Anterior cingulate cortex (tissue), 58 donors: Measurements from ENCODE around the gene TEX52.

Experiments
- DNase-seq, 58 donors: peaks; one replicate each; lab custom pipeline; 2025; lab: John Stamatoyannopoulos, UW

Gene TEX52

DNA sequence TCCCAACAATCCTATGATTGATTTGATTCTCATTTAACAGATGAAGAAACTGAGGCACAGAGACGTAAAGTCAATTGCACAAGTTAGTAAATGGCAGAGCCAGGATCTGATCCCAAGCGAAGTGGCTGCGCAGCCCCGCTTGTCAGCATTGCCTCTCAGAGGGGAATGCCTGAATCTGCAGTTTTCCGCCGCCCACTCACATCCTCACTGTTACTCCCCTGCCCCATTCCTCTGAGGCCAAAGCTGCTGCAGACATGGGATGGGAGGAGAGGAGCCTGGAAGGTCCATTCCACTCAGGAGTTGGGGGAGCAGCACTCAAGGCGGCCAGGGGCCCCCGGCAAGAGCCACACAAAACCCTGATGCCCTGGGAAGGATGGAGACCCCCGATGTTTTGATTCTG is 23.0 kb downstream of the TEX52 start:
- DNase-seq: peak in 1 of 58 donors; percentile 2

DNA sequence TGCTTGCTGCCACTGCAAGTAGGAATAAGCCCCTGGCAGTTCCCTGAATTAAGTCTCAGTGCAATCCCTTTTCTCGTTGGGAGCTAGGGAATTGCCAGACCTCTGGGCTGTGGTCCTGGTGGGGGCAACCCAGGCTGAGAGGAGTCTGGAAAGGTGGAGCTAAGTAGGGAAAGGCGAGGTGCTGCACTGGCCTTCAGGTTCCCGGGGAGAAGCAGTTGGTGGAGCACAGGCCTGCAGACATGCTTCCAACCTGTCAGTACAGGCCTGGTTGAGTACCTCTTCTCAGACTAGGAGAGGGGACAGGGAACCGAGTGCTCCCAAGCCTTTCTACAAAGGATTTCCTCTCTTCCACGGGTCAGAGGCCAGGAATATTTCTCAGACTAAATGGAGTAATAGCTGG is 23.5 kb downstream of the TEX52 start:
- DNase-seq: no peak

DNA sequence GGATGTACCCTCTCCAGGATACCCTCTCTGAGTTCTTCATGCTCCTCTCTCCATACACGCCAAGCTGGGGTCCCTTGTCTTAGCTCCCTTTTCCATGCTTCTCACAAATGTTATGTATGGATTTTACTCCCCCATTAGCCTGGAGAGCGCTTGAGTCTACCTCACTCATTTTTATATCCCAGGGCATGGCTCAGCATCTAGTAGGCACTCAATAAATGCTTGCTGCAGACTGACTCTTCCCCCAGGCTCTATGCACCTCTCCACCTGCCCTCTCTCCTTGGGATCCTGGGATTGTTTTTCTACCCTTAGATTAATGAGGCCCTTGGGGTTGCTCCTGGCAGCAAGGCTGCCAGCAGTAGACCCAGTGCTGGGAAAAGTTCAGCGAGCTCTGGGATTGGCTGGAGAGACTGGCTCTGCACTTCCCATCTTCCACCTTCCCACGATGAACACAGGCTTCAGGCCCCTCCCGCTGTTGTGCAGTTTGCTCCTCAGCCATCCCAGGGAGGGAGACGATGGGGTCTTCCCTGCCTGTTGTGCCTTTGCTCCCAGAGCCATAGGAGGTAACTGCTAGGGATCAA is 24.2 kb downstream of the TEX52 start:
- no peak for DNase-seq

DNA sequence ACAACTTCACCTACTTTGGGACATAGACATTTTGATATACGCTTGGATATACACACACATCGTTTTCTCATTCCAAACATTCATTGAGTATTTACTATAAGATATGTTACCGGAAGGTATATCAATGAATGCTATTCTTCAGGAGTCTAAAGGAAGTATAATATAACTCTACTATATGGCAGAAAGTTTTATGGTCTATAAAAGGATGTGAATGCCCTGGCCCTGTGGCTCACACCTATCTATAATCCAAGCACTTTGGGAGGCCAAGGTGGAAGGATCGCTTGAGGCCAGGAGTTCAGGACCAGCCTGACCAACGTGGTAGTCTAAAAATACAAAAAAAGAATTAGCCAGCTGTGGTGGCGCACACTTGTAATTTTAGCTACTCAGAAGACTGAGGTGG is 27.6 kb downstream of the TEX52 start:
- no peak for DNase-seq

DNA sequence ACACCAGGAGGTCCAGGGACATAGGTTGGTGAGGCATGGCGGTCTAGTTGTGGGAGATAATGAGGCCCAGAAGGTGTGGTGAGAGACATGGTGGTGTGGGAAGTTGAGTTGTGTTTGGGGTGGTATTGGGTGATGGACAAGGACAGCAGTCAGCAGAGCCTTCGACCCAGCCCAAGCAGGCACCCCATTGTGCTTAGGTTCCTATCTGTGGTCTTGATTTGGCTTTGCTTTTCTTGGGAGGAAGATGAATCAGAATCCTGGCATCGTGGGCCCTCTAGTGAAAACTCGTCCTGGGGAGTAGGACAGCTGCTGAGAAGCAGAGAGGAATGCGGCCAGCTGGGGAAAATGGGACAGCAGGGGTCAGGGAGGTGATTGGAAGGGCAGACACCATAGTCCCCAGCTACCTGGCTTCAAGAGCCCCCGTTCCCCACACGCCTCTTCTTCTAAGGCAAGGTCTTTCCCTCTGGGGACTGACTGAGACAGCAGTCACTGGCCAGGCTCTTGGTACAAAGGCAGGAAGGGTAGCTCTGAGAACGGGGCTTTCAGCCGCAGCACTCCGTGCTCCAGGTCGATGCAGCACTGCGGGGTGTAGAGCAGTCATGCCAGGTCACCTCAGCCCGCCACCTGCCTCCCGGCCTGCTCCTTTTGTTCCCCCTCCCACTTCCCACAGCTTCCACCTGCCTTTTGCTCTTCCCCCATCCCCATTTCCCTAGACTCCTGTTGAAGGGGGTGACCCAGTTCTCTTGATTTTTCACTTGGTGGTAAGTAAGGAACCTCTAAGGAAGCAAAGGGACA is 29.9 kb downstream of the TEX52 start:
- DNase-seq: no peak

DNA sequence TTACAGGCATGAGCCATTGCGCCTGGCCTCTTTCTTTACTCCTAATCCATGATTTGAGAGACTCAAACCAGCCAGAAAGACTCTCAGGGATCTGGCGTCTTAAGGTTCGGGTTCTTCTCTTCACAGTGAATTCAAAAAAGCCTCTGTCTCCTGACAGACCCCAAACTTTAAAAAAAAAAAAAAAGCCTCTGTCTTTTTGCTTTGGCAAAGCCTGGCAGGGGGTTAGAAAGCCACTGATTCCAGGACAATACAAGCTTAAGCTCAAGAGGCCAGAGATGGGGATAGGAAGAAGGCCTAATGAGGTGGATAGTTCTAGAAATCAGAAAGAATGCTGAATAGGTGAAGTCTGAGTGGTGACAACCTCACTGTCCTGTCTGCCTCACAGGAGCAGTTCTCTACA is 30.8 kb downstream of the TEX52 start:
- DNase-seq: no peak

DNA sequence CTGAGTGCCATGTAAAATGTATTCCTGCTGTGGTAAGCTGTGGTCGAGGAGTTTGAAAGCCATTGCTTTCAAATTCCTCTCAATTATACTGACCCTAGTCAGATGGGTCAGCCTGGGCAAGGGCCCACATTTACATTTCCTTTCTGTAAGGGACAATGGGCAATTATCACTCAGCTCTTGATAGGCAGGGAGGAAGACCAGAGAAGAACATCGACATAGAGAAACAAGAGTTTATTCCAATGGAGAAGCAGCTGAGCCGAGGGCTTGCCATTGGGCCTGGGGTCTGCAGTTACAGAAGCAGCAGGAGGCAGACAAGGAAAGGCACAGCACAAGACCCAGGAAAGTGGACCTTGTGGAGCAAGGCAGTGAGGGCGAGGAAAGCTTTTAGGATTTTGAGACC is 31.7 kb downstream of the TEX52 start:
- DNase-seq: peak in 7 of 58 donors; percentile 4 to 25 (median 13)

DNA sequence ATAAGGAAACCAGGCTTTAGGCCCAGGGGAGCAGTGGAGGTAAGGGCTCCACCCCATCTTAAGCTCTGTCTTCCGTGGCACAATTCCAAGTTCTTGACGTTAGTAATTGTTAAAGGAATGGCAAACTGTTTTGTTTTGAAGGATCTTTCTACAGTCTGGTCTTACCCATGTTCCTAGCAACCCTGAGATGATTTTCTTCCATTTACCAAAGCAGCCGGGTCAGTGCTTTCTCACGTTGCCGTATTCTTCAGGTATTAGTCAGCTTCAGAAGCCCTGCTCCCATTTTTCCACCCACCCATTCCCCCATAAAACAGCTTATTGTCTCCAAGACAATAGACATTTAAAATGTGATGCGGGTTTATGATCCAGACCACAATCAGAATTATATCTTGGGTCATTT is 32.3 kb downstream of the TEX52 start:
- no peak for DNase-seq

DNA sequence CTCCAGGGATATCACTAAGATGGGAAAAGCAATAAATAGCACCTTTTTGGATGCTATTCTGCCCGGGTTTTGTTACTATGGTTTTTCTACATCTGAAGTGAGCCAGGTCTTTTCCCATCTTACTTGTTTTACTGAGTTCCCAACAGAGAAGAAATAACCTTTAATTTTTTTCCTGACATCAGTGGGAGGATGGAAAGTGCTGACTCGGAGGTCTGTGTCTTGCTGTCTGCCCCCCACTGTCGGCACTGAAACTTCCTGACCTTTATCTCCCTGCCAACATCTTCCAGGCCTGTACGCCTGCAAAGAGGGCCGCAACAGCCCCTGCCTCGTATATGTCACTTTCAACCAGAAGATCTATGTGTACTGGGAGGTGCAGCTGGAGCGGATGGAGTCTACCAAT is 33.4 kb downstream of the TEX52 start:
- DNase-seq: no peak

DNA sequence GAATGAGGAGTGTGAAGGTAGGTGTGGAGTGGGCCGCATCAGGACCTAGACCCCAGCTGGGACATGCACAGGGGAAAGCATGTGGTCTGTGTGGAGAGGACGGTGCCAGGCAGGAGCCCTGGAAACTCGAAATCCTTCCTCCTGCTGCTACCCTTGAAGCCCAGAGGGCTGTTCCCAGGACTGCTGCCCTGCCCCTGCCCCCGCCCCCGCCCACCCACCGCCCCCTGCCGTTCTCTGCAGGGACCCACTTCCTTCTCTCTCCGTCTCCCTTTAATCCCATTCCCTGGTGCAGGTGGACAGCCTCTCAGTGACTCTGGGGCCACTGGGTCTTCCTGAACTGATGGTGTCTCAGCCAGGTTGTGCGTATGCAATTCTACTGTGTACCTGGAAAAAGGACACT is 36.4 kb downstream of the TEX52 start:
- no peak for DNase-seq

DNA sequence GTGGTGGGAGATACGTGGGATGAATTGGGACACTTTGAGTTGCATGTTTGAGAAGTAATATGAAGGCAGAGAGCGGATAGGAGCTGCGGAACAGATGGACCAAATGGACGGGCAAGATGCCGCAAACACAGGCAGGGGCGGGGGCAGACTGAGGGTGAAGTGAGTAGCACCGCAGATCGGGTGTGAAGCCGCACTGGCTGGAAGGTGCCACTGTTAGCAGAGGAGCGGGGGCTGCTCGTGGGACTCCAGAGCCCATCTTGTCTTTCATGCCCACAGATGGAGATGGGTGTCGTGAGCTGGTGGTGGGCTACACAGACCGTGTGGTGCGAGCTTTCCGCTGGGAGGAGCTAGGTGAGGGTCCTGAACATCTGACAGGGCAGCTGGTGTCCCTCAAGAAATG is 37.0 kb downstream of the TEX52 start:
- DNase-seq: no peak

DNA sequence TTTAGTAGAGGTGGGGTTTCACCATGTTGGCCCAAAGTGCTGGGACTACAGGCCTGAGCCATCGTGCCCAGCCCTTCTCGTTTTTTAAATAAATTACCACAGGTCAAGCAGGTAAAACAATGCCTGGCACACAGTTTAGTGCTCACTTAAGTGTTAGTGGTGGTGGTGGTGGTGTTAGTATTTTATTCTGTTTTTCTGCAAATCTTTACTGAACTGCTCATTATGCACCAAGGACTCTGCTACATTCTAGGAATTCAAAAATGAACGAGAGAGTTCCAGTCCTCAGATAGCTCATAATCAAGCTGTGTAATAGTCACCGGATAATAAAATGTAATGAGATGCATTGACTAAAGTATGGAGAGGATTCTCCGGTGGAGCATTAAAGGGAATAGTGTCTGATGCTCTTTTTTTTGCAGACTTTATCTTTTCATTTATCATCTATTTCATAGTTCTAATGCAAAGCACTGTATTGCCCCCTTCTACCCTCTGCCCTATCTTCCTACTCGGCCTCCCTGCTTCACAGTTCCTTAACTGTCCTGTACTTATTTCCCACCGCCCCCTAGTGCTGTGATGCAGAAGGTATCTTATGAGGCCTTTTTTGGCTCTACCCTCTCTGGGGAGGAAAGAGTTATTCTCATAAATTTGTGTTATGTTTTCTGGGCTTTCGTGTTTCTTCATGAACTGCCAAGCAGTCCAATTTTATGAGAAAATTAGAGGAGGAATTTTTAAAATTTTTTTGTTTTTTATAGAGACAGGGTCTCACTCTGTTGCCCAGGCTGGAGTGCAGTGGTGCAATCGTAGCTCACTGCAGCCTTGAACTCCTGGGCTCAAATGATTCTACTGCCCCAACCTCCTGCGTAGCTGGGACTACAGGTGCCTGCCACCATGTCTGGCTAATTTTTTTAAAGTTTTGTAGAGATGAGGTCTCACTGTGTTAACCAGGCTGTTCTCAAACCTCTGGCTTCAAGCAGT is 43.3 kb downstream of the TEX52 start:
- DNase-seq: peak in 12 of 58 donors; percentile 12 to 46 (median 21)

DNA sequence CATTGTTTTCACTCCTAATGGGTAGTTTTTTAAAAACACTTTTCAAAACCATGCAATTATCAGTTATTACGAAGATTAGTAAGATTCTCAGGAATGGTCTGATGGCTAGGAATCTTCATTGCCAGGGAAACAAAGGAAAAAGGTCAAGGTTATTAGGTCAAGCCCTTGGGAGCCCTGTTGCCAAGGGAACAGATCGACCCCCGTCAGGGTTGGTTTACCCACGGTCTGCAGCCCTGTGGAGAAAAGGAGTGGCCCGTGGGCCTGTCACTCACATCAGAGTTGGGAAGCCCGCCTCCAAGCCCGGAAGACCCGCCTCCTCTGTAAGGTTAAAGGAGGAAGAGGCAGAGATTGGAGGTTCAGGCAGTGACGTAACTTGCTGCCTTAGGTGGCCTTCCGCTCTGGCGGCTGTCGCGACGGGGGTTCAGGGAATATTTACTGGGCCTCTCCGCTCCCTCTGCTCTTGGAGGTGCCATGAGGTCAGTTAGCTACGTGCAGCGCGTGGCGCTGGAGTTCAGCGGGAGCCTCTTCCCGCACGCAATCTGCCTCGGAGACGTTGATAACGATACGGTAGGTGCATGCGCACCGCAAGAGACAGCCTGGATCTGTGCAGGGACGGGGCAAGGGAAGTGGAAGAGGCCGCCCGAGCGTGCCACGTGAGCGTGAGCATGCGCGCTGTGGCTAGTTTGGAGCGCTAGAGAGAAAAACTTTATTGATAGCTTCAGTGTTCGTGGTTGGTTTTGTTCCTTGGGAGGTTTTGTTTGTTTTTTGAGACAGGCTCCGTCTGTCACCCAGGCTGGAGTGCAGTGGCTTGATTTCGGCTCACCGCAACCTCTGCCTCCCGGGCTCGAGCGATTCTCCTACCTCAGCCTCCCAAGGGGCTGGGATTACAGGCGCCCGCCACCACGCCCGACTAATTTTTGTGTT is 44.3 kb downstream of the TEX52 start, which contains the start of gene ITFG2:
Gene ITFG2 (plus strand): TSS at position 379 of the 924 bp plus-strand sequence. CDS start 93 bp downstream, at position 472.
- DNase-seq: peak; percentile 93 to 100 (median 98)

DNA sequence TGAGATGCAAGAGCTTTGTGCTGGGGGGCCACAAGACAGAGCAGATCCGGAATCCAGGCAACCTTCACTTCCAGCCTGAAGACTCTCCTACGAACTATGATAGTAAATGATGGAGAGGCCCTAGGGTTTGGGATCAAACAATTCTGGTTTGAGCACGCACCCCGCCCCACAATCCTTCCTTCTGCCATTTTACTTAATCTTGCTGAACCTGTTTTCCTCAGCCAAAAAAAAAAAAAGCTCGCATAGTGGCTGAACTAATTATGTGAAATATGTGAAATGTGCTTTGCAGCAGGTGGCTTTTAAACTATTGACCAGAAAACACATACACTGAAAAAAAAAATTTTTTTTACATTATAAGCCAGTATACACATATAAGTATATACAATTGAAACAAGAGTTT is 45.0 kb downstream of the TEX52 start:
- DNase-seq: no peak

DNA sequence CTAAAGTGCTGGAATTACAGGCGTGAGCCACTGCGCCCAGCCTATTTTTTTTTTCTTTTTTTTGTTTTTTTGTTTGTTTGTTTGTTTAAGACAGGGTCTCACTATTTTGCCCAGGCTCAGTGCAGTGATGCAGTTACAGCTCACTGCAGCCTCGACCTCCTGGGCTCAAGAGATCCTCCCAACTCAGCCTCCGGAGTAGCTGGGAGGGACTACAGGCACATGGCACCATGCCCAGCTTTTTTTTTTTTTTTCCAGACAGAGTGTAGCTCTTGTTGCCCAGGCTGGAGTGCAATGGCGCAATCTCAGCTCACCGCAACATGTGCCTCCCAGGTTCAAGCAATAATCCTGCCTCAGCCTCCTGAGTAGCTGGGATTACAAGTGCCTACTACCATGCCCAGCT is 50.1 kb downstream of the TEX52 start:
- no peak for DNase-seq

DNA sequence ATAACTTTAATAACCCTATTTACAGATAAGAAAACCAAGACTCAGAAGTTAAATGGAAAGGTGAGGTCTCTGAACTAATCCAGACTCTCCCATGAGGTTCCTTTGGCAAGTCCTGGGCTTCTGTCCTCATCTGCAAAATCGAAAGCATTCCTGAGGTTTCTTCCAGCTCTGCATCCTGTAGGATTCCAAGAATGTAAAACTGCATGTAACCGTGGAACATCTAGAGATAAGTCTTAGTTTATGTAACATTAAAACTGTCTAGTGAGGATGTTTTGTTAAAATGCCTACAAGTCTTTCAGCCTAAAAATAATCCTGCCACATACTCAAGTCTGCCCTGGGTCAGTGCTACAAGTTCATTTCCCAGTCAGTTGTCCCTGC is 51.7 kb downstream of the TEX52 start:
- no peak for DNase-seq

DNA sequence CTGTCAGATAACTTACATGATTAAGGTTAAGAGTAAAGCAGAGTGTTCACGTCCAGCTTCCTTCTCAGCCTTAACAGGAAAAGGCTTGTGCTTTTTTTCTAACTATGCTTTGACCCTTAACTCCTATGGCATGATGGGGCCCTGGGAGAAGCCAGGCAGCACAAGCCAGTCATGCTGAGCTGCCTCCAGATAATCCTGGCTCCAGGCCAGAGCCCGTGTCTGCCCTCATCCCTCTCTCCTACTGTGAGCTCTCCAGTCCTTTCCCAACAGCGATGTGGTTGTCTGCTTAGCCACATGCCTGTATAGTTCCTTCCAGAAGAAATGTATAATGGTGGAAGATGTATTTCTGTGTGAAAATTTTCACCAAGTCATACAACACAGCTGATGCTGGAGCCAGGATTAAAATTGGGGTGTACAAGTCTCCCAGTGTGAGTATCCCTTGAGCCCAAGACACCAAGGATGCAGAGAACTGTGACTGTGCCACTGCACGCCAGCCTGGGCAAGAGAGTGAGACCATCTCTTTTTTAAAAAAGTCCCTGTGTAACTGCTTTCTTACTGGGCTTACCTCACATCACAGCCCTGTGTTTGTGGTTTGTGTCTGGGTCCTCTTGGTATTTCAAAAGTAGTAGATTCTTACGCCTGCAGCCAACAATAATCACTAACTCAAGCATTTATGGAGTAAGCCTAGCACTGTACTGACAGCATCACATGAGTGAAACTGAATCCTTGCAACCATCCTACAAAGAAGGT is 52.3 kb downstream of the TEX52 start:
- DNase-seq: peak in 23 of 58 donors; percentile 3 to 64 (median 18)

DNA sequence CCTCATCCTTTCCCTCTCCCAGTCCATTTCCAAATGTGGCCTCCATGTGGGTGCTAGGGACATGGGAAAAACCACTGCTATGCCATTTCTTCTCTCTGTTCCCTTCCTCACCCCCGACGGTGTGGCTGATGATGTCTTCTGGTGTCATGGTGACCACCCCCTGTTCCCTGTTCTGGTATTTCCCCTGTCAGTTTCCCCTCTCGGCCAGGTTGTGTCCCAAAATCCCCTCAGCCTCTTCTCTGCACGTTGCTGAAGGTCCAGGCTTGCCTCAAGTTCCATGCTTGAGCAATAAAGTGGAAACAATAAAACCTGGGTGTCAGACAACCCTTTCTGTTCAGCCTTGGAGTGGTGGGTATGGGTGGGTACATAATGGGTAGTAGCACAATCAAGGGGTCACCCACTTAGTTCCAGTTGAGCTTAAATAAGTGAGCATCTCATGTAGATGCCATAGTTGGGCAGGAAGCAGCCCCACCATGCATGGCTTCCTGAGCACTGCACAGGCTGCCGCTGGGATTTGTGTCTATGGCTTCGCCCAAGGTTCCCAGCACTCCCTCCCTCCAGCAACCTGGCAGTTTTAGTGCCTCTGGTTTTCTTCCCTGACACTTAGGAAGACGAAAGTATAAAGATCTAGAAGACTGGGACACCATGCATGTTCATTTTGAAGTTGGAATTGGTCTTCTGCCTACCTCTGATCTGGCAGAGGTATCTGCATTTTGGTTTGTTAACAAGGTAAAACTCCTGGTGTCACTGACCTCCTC is 53.0 kb downstream of the TEX52 start:
- no peak for DNase-seq
